ACC112 (cell line): ENCODE data around the gene STXBP4.
A peak's percentile ranks its signal among the peaks of the same experiment; 100 is the strongest.

Source experiments
- H2AFZ ChIP-seq: fragments of 200-600 bp; sonication (generic); one replicate; pipeline ENCODE4 v1.6.0; 2017; ENCODE audit warnings: antibody characterized with exemption, low read length; ENCODE audit not compliant: unreplicated experiment
- H3K27ac ChIP-seq: fragments of 200-600 bp; sonication (generic); 2 replicates; pipeline ENCODE4 v1.5.1; 2014; ENCODE audit warnings: low read depth, mild to moderate bottlenecking, antibody characterized with exemption, low read length, moderate library complexity
- H3K27me3 ChIP-seq: fragments of 200-600 bp; sonication (generic); 2 replicates; pipeline ENCODE4 v1.6.1; 2014; ENCODE audit warnings: mild to moderate bottlenecking, antibody characterized with exemption, low read length, moderate library complexity, mixed read lengths; ENCODE audit not compliant: insufficient read depth
- H3K36me3 ChIP-seq: fragments of 200-600 bp; sonication (generic); 2 replicates; pipeline ENCODE4 v1.6.1; 2016; ENCODE audit warnings: mild to moderate bottlenecking, antibody characterized with exemption, low read length, moderate library complexity, mixed read lengths; ENCODE audit not compliant: insufficient read depth
- H3K4me1 ChIP-seq: fragments of 200-600 bp; sonication (generic); one replicate; pipeline ENCODE4 v1.6.1; 2016; ENCODE audit warnings: low read length, mixed read lengths; ENCODE audit not compliant: insufficient read depth, unreplicated experiment, control insufficient read depth
- H3K4me3 ChIP-seq: fragments of 200-600 bp; sonication (generic); 2 replicates; pipeline ENCODE4 v1.5.1; 2014; ENCODE audit warnings: mild to moderate bottlenecking, low read depth, low read length
- H3K79me2 ChIP-seq: fragments of 200-600 bp; sonication (generic); one replicate; pipeline ENCODE4 v1.6.0; 2016; ENCODE audit warnings: low read length; ENCODE audit not compliant: control insufficient read depth, unreplicated experiment, insufficient read depth

STXBP4 gene

DNA sequence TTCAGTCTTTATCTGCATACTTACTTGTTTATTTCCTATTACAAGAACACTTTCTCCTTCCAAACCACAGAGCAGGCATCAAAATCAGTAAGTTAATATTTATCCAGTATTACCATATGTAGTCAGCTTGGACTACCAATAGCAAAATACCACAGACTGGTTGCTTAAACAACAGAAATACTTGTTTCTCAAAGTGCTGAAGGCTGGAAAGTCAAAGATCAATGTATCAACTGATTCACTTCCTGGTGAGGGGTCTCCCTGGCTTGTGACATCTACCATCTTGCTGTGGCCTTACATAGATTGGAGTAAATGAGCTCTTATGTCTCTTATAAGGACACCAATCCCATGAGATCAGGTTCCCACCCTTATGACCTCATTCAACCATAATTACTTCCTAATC, 2.6 kb downstream of the STXBP4 start:
- Histone ChIP-seq H3K4me1 (peaks cover 21% of the 10 kb centered on the region), H3K27me3 (no peaks in the 10 kb centered on the region), H3K79me2 (peaks cover 57% of the 10 kb centered on the region), H3K27ac (no peak overlapping the region), H3K4me3 (no peak overlapping the region), H3K36me3 (no peaks in the 10 kb centered on the region), H2AFZ (no peak overlapping the region)

DNA sequence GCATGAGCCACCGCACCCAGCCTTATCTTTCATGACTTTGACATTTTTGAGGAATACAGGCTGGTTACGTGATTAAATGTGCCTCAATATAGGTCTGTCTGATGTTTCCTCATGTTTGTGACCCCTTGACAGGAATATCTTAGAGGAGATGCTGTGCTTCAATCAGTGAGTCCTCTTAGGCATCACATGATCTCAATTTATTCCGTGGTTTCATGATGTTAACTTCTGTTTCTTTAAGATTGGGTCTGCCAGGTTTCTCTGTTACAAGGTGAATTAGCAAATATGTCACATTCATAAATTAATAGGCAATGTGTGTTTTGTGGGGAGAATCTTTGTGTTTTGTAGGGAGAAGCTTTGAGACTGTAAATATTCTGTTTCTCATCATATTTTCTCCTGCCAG, 3.3 kb downstream of the STXBP4 start:
- H3K27me3 ChIP-seq, result no peaks in the 10 kb centered on the region
- H2AFZ ChIP-seq, result no peak overlapping the region
- no peak overlapping the region for H3K27ac ChIP-seq
- H3K4me1 ChIP-seq, result peaks cover 16% of the 10 kb centered on the region
- H3K79me2 ChIP-seq, result peaks cover 53% of the 10 kb centered on the region
- H3K36me3 ChIP-seq, result no peaks in the 10 kb centered on the region
- H3K4me3 ChIP-seq, result no peak overlapping the region

DNA sequence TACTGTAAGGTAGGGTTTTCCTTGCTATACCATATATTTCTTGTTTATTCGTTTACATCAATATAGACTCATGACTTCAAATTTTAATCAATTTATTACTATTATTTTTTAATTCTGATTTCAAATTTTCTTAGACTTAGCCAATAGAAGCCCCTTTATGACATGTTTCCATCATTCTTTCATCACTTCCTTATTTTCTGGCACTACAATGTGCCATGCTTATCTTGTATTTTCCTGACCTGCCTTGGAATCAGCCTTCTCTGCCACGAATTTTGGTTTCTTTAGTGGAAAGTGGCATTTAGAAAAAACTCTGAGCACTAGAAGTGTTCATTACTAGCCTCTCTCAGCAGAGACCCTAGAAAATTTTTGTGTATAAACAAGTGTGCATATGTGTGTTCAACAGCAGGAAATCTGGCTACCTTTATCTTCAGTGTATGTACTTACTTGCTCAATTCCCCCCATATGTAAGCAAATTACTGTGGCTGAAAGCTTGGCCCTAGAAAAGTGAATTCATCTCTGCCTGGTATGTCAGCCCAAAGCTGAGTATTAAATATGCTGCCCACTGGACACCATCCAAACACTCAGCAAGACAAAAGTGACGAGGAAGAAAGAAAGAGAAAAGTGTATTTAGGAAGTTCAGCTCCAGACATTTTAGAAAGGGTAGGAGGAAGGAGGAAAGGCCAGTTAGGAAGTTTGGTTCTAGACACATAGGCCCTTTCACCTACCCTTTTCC, 4.0 kb downstream of the STXBP4 start:
- Histone ChIP-seq H3K27ac (no peak overlapping the region), H3K27me3 (no peaks in the 10 kb centered on the region), H3K36me3 (no peaks in the 10 kb centered on the region), H2AFZ (no peak overlapping the region), H3K79me2 (peaks cover 49% of the 10 kb centered on the region), H3K4me3 (no peak overlapping the region), H3K4me1 (peaks cover 12% of the 10 kb centered on the region)

DNA sequence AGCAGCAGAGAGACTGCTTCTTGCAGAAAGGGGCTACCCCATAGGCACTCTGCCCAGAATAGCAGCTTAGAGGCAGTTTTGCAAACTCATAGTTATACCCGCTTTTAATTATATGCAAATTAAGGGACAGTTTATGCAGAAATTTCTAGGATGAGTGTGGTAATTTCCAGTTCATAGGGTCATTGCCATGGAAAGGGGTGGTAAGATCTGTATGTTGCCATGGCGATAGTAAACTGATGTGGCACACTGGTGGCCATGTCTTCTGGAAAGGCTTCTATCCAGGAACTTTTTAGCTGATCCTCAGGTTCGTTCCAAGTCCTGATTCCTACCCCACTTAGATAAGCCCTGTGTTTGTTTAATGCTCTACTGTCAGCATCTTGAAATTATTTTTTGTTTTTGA, 6.2 kb downstream of the STXBP4 start:
- no peak overlapping the region for H3K27ac ChIP-seq
- peaks cover 38% of the 10 kb centered on the region for H3K79me2 ChIP-seq
- no peaks in the 10 kb centered on the region for H3K27me3 ChIP-seq
- 0 out of 2 replicates have a peak, but pooled peaks cover 7% of the 10 kb centered on the region for H3K36me3 ChIP-seq
- no peak overlapping the region for H2AFZ ChIP-seq
- H3K4me1 ChIP-seq, result peaks cover 13% of the 10 kb centered on the region
- no peak overlapping the region for H3K4me3 ChIP-seq

DNA sequence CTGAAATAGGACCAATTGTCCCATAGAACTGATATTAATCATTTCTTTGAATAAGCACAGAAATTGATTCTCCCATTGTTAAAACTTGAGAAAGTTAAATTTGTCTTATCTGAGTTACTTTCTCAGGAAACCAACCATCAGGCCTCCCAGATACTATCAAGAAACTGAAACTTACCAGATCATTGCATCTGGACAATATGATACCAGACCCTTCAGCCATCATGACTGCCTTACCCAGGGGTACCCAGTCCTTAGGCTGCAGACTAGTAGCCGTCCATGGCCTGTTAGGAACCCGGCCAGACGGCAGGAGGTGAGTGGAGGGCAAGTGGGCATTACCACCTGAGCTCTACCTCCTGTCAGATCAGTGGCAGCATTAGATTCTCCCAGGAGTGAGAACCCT, 7.8 kb downstream of the STXBP4 start:
- Histone ChIP-seq H3K4me3 (no peak overlapping the region), H3K27ac (no peak overlapping the region), H3K27me3 (no peaks in the 10 kb centered on the region), H3K79me2 (peaks cover 31% of the 10 kb centered on the region), H2AFZ (no peak overlapping the region), H3K36me3 (peaks cover 16% of the 10 kb centered on the region), H3K4me1 (peaks cover 6% of the 10 kb centered on the region)

DNA sequence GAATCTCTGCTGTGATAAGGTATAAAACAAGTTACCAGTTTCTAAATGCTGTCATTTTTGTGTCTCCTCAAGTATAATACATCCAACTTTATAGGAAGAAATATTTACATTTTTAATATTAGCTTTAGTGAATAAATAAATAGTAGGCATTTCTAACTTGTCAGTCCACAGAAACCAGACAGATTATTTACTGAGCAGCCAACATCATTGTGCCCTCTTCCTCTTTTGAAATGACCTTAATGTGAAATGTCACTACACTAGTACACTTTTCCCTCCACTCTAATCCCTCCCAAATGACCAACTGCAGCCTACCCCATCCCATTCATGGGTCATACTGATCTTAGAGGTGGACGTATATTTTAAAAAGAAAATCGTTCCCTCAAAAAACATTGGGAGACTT, 9.2 kb downstream of the STXBP4 start:
- Histone ChIP-seq H3K4me3 (no peak overlapping the region), H3K4me1 (peaks cover 19% of the 10 kb centered on the region), H3K79me2 (peaks cover 20% of the 10 kb centered on the region), H2AFZ (no peak overlapping the region), H3K27ac (no peak overlapping the region), H3K27me3 (no peaks in the 10 kb centered on the region), H3K36me3 (peaks cover 18% of the 10 kb centered on the region)

DNA sequence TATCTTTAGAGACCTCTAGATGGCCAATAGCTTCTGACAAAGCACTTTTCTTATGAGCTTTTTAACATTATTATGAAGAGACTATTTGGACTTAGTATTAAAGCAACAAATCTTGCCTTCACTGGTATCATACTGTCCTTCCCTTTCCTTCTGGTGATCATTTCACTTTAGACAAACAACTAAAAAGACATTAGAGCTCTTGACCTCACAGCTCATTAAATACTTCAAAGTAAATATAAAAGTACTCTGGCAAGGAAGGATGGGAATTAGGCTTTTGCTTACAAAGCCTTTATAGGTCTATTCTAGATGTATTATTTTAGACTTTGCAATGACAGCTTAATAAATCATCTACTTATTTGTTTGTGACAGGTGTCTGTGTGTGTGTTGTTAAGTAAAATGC, 11.1 kb downstream of the STXBP4 start:
- peaks cover 31% of the 10 kb centered on the region for H3K4me1 ChIP-seq
- no peak overlapping the region for H3K4me3 ChIP-seq
- H2AFZ ChIP-seq, result no peak overlapping the region
- H3K27ac ChIP-seq, result no peak overlapping the region
- H3K27me3 ChIP-seq, result no peaks in the 10 kb centered on the region
- H3K36me3 ChIP-seq, result peaks cover 18% of the 10 kb centered on the region
- peaks cover 16% of the 10 kb centered on the region for H3K79me2 ChIP-seq

DNA sequence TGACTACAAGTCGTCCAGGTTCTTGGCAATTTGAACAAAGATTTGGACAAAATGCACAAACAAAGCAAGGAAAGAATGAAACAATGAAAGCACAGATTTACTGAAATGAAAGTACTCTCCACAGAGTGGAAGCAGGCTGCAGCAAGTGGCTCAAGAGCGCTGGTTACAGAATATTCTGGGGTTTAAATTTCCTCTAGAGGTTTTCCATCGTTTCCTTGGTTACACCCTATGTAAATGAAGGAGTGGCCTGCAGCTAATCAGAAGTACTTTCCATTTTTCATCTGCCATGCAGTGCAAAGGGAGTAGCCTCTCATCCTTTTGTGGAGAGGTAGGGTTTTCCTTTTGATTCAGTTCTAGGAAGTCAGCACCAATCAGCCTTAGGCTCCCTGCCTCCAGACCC, 11.8 kb downstream of the STXBP4 start:
- Histone ChIP-seq H3K79me2 (peaks cover 22% of the 10 kb centered on the region), H3K27ac (no peak overlapping the region), H3K27me3 (no peaks in the 10 kb centered on the region)

DNA sequence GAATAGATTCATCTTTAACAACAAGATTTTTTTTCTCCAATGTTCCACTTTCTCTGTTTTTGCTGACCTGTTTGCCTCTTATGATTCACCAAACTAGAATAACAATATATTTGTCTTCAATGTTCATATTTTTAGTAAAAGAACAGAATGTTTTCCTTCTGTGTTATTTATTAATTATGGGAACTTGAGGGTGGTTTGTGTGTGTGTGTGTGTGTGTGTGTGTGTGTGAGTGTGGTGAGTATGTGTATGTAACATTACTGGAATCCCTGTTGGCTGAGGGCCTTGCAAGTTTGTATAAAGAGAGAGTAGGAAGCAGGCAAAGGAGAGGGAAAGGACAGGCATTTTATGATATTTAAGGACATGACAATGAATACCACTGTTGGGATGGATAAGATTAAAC, 13.8 kb downstream of the STXBP4 start:
- Histone ChIP-seq H3K27me3 (no peaks in the 10 kb centered on the region), H3K36me3 (peaks cover 18% of the 10 kb centered on the region), H3K27ac (peak overlapping the region; percentile 84), H3K79me2 (peaks cover 16% of the 10 kb centered on the region), H2AFZ (no peak overlapping the region), H3K4me1 (peaks cover 43% of the 10 kb centered on the region), H3K4me3 (peak overlapping the region; percentile 24)

More for the DNA sequence above, 11.8 kb downstream of the STXBP4 start:
- Histone ChIP-seq H3K36me3 (peaks cover 18% of the 10 kb centered on the region), H3K4me3 (no peak overlapping the region), H2AFZ (no peak overlapping the region), H3K4me1 (peaks cover 36% of the 10 kb centered on the region)

DNA sequence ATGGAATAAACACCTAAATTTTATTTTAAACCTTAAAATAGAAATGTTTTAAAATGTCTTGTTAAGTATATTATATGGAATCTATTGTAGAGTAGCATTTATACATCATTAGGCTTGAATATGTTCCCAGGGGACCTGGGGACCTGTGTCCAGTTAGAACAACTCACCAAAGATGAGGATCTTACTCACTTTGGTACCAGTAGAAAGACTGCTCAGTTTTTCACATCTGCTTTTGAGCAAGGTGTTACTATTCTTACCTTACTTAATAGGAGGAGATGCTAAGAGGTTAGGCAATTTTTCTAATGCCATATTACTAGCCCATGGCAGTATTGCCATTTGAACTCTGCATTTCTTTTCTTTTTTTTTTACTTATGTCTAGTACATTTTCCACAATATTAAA, 14.7 kb downstream of the STXBP4 start:
- Histone ChIP-seq H3K27ac (peak overlapping the region; percentile 84), H3K79me2 (peaks cover 16% of the 10 kb centered on the region), H2AFZ (no peak overlapping the region), H3K4me3 (no peak overlapping the region), H3K4me1 (peaks cover 43% of the 10 kb centered on the region), H3K36me3 (peaks cover 18% of the 10 kb centered on the region), H3K27me3 (no peaks in the 10 kb centered on the region)

DNA sequence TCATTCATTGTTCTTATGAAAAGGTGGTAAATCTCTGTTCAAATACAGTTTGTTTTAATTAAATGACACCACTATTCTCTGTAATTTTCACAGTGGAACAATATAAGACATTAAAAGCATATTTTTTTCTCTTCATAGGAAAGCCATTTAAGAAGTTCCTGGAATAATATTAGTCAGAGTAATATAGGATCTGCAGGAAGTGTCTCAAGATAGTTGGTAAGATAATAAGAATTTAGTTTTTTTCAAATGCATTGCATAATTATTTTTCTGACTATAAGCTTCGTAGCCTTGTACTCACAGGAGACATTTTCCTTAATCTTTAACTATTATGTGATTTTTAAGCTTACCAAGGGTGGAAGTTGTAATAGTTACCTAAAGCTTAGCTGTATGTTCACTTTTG, 16.9 kb downstream of the STXBP4 start:
- peaks cover 11% of the 10 kb centered on the region for H3K36me3 ChIP-seq
- H3K79me2 ChIP-seq, result peaks cover 16% of the 10 kb centered on the region
- peak overlapping the region; percentile 6 for H2AFZ ChIP-seq
- H3K27ac ChIP-seq, result peak overlapping the region; percentile 21; the same call in 1 of the 2 replicates
- peak overlapping the region; percentile 37; the same call in 1 of the 2 replicates for H3K4me3 ChIP-seq
- H3K4me1 ChIP-seq, result peaks cover 39% of the 10 kb centered on the region
- no peaks in the 10 kb centered on the region for H3K27me3 ChIP-seq
